Suprapubic skin (tissue), 4 donors: Measurements from ENCODE around the gene TMEM131.

Experiments used
- EP300 ChIP-seq: sonication (generic); formaldehyde crosslinking; IDR thresholded peaks from one replicate; pipeline ENCODE4 v1.6.1; 2017; ENCODE audit warnings: antibody characterized with exemption
- POLR2A ChIP-seq, 2 donors: fragments of 450-650 bp; IDR thresholded peaks; one replicate each; pipeline ENCODE4 v1.6.1; 2017; ENCODE audit warnings: antibody characterized with exemption in 2 of 2, mild to moderate bottlenecking in 2 of 2, moderate library complexity in 2 of 2
- POLR2AphosphoS5 ChIP-seq, 3 donors: sonication (generic); formaldehyde crosslinking; IDR thresholded peaks; one replicate each; pipeline ENCODE4 v1.6.1; 2017; ENCODE audit warnings: antibody characterized with exemption in 3 of 3
- TF ChIP-seq, protein P1 (sequence below), 2 donors: fragments of 200-600 bp in 1 of 2; fragments of 450-650 bp in 1 of 2; sonication (generic) in 1 of 2; IDR thresholded peaks; one replicate each; pipeline ENCODE4 v1.5.1; 2016 to 2019; ENCODE audit warnings: antibody characterized with exemption in 2 of 2, mild to moderate bottlenecking in 1 of 2, moderate library complexity in 1 of 2

GRCh38 chr2:97918818-97919217 lies 76.9 kb downstream of the TMEM131 start:
- TF ChIP-seq, protein P1, sequence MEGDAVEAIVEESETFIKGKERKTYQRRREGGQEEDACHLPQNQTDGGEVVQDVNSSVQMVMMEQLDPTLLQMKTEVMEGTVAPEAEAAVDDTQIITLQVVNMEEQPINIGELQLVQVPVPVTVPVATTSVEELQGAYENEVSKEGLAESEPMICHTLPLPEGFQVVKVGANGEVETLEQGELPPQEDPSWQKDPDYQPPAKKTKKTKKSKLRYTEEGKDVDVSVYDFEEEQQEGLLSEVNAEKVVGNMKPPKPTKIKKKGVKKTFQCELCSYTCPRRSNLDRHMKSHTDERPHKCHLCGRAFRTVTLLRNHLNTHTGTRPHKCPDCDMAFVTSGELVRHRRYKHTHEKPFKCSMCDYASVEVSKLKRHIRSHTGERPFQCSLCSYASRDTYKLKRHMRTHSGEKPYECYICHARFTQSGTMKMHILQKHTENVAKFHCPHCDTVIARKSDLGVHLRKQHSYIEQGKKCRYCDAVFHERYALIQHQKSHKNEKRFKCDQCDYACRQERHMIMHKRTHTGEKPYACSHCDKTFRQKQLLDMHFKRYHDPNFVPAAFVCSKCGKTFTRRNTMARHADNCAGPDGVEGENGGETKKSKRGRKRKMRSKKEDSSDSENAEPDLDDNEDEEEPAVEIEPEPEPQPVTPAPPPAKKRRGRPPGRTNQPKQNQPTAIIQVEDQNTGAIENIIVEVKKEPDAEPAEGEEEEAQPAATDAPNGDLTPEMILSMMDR (IDR thresholded peaks at IDR 0.05) = no peak
- TF ChIP-seq POLR2A (IDR thresholded peaks at IDR 0.05) (no peak), EP300 (no peak), POLR2AphosphoS5 (IDR thresholded peaks at IDR 0.05) (no peak)
